Activated T-cell treated with anti-CD3 and anti-CD28 coated beads, Interleukin-2, amount 50 U/mL, for 72 hours (primary cell): ENCODE measurements around the gene SLX1B. TPM values are rescaled to one million over a fixed set of nuclear protein-coding genes. Genes with fewer than 3 reads are reported as not detected.
A peak's percentile ranks its signal among the peaks of the same experiment; 100 is the strongest.
"Not testable (repeated sequence)": the region's sequence is repeated elsewhere in the genome, so short reads cannot be mapped to it uniquely, and the experiment has no call there.

ENCODE experiments used
- ATAC-seq, 2 donors: fragments of 150-1000 bp; cut with Tn5 transposase; replicated peaks in 1 of 2; 2 replicates each; pipeline ENCODE4 v1.10.0; 2021; ENCODE audit warnings: moderate library complexity in 2 of 2, mild to moderate bottlenecking in 1 of 2
- DNase-seq, 2 donors: peaks; one replicate each; pipeline ENCODE4 v3.0.0; 2021 to 2022; ENCODE audit warnings: mixed read lengths in 1 of 2
- H3K27ac Mint-ChIP-seq: one replicate; pipeline ENCODE4 v1.8.0; 2022; ENCODE audit warnings: mild to moderate bottlenecking, moderate library complexity, mixed read lengths
- H3K27me3 Mint-ChIP-seq: one replicate; pipeline ENCODE4 v1.8.0; 2022; ENCODE audit warnings: low read depth, mixed read lengths
- H3K36me3 Mint-ChIP-seq, 2 donors: one replicate each; pipeline ENCODE4 v1.8.0; 2022; ENCODE audit warnings: mixed read lengths in 2 of 2, mild to moderate bottlenecking in 1 of 2; ENCODE audit not compliant: insufficient read depth in 2 of 2
- H3K4me1 Mint-ChIP-seq: one replicate; pipeline ENCODE4 v1.8.0; 2022; ENCODE audit warnings: low read depth, mixed read lengths
- H3K4me3 Mint-ChIP-seq, 2 donors: one replicate each; pipeline ENCODE4 v1.8.0; 2022; ENCODE audit warnings: mild to moderate bottlenecking in 2 of 2, mixed read lengths in 2 of 2, moderate library complexity in 2 of 2
- H3K9me3 Mint-ChIP-seq, 2 donors: one replicate each; pipeline ENCODE4 v1.8.0; 2022; ENCODE audit warnings: mixed read lengths in 2 of 2
- total RNA-seq, 2 donors: library from RNA; stranded (reverse); gene quantifications; one replicate each; pipeline ENCODE4 v1.2.3, GENCODE V29; 2022

The SLX1B gene
- 10 to 100 TPM; 44.6 to 78.6 TPM for total RNA-seq

DNA sequence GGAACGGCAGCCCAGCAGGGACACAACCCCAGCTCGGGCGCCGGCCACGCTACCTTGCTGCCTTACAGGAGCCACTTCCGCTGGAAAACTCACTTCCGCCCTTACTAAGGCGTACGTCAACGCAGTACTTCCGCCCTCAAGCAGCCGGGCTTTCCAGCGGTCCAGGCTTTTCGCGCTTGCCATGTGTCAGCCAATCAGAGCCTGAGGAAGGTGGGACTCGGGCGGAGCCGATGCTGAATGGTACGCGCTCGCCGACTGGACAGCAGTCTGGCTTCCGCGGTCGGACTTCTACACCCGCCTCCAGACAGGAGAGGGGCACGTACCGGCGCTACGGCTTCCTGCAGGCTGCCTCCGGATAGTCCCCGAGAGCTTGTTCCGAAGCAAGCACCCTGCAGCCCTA, at the start of gene SLX1B, which contains the start of gene BOLA2:
Gene SLX1B (plus strand): TSS at position 265 of the 400 bp plus-strand sequence.
Gene BOLA2 (minus strand): TSS at position 83 of the 400 bp plus-strand sequence. CDS start 98 bp downstream, outside the sequence.
- H3K27ac Mint-ChIP-seq, H3K36me3 Mint-ChIP-seq, DNase-seq, H3K4me3 Mint-ChIP-seq, H3K9me3 Mint-ChIP-seq, H3K4me1 Mint-ChIP-seq, H3K27me3 Mint-ChIP-seq: not testable (repeated sequence)
- ATAC-seq: peak; percentile 89

GRCh38 chr16:29405249-29405648, 49.1 kb upstream of the SLX1B start:
- ATAC-seq: not testable (repeated sequence)

GRCh38 chr16:29423587-29423986, 30.7 kb upstream of the SLX1B start:
- DNase-seq, H3K9me3 Mint-ChIP-seq, H3K4me3 Mint-ChIP-seq, H3K27ac Mint-ChIP-seq, H3K36me3 Mint-ChIP-seq, H3K27me3 Mint-ChIP-seq, ATAC-seq, H3K4me1 Mint-ChIP-seq: not testable (repeated sequence)

More at GRCh38 chr16:29405249-29405648, 49.1 kb upstream of the SLX1B start:
- H3K36me3 Mint-ChIP-seq, H3K4me1 Mint-ChIP-seq, H3K27me3 Mint-ChIP-seq, H3K27ac Mint-ChIP-seq, H3K9me3 Mint-ChIP-seq, H3K4me3 Mint-ChIP-seq, DNase-seq: not testable (repeated sequence)

GRCh38 chr16:29425390-29425789, 28.9 kb upstream of the SLX1B start:
- not testable (repeated sequence) for ATAC-seq, H3K36me3 Mint-ChIP-seq, H3K4me3 Mint-ChIP-seq, H3K9me3 Mint-ChIP-seq, H3K4me1 Mint-ChIP-seq, H3K27ac Mint-ChIP-seq, DNase-seq, H3K27me3 Mint-ChIP-seq

DNA sequence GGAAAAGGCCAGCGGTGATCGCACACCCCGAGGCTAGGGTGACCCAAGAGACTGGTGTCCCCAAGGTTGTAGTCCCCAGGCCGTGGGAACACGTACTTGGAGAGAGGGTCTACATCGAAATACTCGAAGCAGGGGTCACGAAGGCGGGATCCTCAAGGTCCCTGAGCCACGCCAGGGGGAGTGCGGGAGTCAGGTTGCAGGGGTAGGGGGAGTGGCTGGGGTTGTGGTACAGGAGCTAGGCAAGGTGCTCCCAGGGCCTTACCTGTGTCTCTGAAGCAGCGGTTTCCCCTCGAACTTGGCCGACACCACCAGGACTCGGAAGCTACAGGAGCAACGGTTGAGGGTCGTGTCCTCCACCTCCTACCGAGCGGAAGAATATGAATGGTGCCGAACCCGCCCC, 579 bp upstream of the SLX1B start:
- not testable (repeated sequence) for H3K36me3 Mint-ChIP-seq, H3K4me1 Mint-ChIP-seq, H3K27me3 Mint-ChIP-seq, H3K27ac Mint-ChIP-seq, DNase-seq, H3K9me3 Mint-ChIP-seq, H3K4me3 Mint-ChIP-seq
- ATAC-seq: peak; percentile 12 to 17

DNA sequence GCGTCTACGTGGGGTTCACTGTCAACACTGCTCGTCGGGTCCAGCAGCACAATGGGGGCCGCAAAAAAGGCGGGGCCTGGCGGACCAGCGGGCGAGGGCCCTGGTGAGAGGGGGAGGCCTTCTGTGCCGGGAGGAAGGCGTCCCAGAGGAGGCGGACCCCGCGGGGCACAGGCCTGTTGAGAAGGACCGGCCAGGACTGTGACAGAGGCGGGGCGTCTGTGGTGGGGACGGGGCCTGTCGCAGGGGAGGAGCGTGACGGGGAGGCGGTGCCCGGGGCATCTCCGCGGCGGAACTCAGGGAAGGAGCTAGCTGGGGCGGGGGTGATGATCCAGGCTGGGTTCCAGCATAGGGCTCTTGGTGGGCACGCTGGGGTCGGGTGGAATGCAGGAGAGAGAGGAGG, 495 bp downstream of the SLX1B start:
- not testable (repeated sequence) for H3K27me3 Mint-ChIP-seq, H3K36me3 Mint-ChIP-seq, H3K27ac Mint-ChIP-seq, DNase-seq, H3K9me3 Mint-ChIP-seq, H3K4me1 Mint-ChIP-seq, H3K4me3 Mint-ChIP-seq
- peak; percentile 76 to 77 for ATAC-seq

DNA sequence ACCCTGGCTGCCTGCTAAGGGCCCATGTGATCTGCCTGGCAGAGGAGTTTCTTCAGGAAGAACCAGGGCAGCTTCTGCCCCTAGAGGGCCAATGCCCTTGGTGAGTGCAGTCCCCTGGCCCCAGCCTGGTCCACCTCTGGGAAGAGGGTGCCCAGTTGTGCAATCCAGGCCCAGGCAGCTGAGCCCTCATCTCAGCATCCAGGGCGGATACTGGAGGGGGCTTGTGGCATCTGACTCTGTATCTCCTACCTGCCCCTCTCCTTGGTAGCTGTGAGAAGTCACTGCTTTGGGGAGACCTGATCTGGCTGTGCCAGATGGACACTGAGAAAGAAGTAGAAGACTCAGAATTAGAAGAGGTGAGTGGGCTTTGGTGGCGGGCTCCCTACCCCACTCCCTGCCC, 3.3 kb downstream of the SLX1B start:
- H3K36me3 Mint-ChIP-seq, H3K4me1 Mint-ChIP-seq, H3K27me3 Mint-ChIP-seq, H3K27ac Mint-ChIP-seq, H3K9me3 Mint-ChIP-seq, DNase-seq, H3K4me3 Mint-ChIP-seq, ATAC-seq: not testable (repeated sequence)

- H3K4me1 Mint-ChIP-seq, H3K27ac Mint-ChIP-seq, H3K36me3 Mint-ChIP-seq, DNase-seq, ATAC-seq, H3K9me3 Mint-ChIP-seq, H3K27me3 Mint-ChIP-seq, H3K4me3 Mint-ChIP-seq: not testable (repeated sequence)
Observed at GRCh38 chr16:29459706-29460646, 5.6 kb downstream of the SLX1B start, which contains the start of gene SULT1A4. Gene SULT1A4, plus strand, starts transcription at chr16:29459913. Its CDS starts 1,473 bp downstream, at chr16:29461386.

GRCh38 chr16:29460647-29461030, 6.3 kb downstream of the SLX1B start:
- H3K27me3 Mint-ChIP-seq, ATAC-seq, H3K4me3 Mint-ChIP-seq, H3K27ac Mint-ChIP-seq, H3K9me3 Mint-ChIP-seq, DNase-seq, H3K36me3 Mint-ChIP-seq, H3K4me1 Mint-ChIP-seq: not testable (repeated sequence)

DNA sequence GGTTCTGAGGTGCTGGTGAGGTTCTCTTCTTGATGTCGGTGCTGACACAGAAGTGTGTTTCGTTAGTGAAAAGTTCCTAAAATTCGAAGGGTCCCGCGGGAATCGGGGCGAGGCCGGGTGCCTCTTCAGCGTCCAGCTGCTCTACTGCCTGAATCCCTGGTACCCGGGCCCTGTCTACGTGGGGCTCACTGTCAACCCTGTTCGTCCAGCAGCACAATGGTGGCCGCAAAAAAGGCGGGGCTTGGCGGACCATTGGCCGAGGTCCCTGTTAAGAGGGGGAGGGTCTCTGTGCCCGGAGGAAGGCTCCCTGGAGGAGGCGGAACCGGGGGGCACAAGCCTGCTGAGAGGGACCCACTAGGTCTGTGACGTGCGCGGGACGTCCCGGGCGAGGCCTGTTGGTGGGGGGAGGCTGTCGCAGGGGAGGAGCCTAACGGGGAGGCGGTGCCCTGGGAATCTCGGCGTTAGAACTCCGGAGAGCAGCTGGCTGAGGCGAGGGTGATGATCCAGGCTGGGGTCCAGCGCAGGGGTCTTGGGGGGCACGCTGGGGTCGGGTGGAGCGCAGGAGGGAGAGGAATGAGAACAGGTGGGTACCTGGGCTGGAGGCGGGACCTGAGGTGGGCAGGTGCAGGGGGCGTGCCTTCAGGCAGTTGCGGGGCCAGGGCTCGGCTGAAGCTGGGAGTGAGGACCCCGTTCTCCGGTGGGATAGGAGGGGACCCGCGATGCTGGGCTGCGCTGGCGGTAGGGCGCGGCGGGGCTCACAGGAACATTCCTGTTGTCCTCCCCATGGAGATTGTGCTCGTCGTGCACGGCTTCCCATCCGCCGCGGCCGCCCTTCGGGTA, 11.9 kb downstream of the SLX1B start:
- H3K36me3 Mint-ChIP-seq, DNase-seq, H3K4me1 Mint-ChIP-seq, H3K27me3 Mint-ChIP-seq, H3K4me3 Mint-ChIP-seq, H3K27ac Mint-ChIP-seq, H3K9me3 Mint-ChIP-seq: not testable (repeated sequence)
- ATAC-seq: peak; percentile 47 to 69

DNA sequence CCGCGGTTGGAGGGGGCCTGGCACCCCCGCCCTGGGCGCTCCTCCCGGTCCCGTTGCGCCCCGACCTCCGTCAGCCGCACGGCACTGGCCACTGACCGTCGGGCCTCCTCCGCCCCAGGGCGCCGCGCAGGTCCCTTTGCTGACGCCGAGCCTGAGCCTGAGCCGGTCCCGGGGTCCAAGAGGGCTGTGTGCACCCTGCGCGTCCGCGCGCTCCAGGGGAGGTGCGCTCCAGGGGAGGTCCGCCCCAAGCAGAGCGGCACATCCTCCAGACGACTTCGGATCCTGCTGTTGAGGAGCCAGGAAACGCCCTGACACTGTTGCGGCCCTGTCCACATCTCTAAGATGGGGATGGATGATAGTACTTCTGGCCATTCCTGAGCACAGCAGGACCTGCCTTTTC, 12.6 kb downstream of the SLX1B start:
- H3K4me3 Mint-ChIP-seq, H3K27me3 Mint-ChIP-seq, H3K4me1 Mint-ChIP-seq, H3K36me3 Mint-ChIP-seq, H3K27ac Mint-ChIP-seq, H3K9me3 Mint-ChIP-seq, DNase-seq: not testable (repeated sequence)
- ATAC-seq: peak; percentile 52 to 62

DNA sequence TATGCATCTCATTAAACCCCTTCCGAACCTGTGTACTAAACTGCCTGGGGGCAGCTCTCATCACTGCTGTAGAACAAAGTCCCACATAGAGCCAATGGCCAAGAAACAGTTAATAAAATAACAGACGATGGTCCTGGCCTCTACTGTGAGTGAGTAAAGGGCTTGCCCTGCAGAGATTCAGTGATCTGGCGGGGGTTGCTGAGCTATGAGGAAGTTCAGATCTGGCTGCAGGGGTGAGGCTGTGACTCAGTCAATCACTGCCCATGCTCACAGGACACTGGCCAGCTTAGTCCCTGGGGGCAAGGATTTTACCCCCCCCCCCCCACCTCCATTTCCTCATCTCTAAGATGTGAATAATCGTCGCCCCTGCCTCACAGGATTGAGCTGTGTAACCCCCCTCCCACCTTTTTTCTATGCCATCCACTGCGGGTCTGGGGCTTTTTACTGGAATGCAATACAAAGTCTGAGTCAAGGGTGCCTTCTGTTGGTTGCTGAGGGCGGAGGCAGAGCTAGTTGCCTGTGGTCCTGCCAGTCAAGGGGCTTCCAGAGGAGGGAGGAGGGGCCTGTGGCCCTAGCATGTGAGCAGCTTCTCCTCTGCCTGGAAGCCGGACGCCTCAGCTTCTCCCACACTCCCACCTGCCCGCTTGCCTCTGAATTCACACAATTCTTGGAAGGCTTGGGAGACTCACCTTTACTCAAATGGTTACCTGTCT, 13.5 kb downstream of the SLX1B start:
- H3K27ac Mint-ChIP-seq, H3K4me1 Mint-ChIP-seq, H3K4me3 Mint-ChIP-seq, H3K27me3 Mint-ChIP-seq, H3K36me3 Mint-ChIP-seq, DNase-seq, H3K9me3 Mint-ChIP-seq: not testable (repeated sequence)
- peak; percentile 42 to 45 for ATAC-seq

- not testable (repeated sequence) for H3K4me1 Mint-ChIP-seq, H3K27ac Mint-ChIP-seq, H3K4me3 Mint-ChIP-seq, ATAC-seq, H3K36me3 Mint-ChIP-seq, H3K27me3 Mint-ChIP-seq, H3K9me3 Mint-ChIP-seq
- peak in 1 of 2 donors; percentile 1 for DNase-seq
Observed at GRCh38 chr16:29469660-29470059, 15.3 kb downstream of the SLX1B start.
